Stimulated activated CD8-positive, alpha-beta memory T cell treated with anti-CD3 and anti-CD28 coated beads, Interleukin-12 subunit alpha, Interleukin-12 subunit beta, amount 100 ng/mL, for 4 hours (primary cell): ENCODE results near the gene U2SURP.
A peak's percentile ranks its signal among the peaks of the same experiment; 100 is the strongest.
"Not testable (repeated sequence)": the region's sequence is repeated elsewhere in the genome, so short reads cannot be mapped to it uniquely, and the experiment has no call there.

Source experiments
- DNase-seq: peaks from one replicate; pipeline ENCODE4 v3.0.0-alpha.2; 2020; ENCODE audit warnings: low read depth

U2SURP gene

DNA sequence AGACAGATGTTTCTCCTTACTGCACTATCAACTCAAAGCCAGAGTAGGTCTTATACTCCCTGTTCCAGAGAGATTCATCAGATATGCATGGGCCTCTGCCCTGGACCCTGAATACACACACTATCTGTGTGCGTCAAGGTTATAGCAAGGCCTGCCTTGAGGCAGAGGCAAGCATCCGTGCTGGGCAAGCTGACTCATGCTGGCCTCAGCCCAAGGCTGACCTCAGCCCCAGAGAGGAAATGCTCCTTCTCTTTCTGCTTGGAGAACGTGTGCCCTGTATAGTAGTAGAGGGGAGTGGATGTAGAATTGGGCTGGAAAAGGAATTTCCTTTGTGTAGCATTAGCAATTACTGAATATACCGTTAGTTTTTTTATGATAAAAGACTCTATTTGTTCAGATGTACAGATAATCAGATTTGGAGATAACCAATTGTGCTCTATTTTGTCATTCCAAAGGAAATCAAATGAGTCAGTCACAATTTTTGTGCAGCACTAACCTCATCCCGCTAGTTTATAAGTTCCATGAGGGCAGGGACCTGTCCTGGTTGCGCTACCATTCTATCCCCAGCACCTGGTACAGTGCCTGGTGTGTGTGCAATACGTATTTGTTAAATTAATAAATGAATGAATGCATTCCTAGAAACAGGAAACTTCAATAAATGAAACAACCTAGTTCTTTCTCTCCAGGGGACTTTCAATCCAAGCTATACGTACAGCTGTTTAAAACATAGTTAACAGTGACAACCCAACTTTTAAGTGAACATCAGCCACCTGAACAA lies 24.6 kb upstream of the U2SURP start:
- DNase-seq, result no peak

DNA sequence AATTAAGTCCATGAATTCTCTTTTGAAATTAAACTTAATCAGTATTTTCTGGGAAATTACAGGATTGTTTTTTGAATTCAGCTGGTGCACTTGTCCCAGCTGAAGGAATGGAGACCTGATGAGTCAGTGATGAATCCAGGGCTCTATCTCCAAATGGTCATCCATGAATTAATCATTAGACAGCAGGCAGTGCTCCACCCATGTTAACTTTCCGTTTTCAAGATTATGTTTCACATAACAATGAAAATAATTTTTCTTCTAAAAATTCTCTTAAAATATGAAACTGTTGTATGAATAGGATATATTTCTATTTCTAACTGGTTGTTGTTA lies 24.0 kb upstream of the U2SURP start:
- DNase-seq, result no peak

DNA sequence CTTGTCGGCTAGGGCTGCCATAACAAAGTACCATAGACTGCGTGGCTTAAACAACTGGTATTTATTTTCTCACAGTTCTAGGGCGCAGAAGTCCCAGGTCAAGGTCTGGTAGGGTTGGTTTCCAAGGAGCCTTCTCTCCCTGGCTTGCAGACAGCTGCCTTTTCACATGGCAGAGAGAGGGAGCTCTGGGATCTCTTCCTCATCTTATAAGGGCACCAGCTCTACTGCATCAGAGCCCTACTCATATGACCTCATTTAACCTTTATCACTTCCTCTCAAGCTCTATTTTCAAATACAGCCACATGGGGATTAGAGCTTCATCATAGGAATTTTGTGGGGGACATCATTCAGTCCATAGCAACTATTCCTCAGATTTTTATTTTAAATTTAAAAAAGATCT lies 20.3 kb upstream of the U2SURP start:
- DNase-seq, result no peak

DNA sequence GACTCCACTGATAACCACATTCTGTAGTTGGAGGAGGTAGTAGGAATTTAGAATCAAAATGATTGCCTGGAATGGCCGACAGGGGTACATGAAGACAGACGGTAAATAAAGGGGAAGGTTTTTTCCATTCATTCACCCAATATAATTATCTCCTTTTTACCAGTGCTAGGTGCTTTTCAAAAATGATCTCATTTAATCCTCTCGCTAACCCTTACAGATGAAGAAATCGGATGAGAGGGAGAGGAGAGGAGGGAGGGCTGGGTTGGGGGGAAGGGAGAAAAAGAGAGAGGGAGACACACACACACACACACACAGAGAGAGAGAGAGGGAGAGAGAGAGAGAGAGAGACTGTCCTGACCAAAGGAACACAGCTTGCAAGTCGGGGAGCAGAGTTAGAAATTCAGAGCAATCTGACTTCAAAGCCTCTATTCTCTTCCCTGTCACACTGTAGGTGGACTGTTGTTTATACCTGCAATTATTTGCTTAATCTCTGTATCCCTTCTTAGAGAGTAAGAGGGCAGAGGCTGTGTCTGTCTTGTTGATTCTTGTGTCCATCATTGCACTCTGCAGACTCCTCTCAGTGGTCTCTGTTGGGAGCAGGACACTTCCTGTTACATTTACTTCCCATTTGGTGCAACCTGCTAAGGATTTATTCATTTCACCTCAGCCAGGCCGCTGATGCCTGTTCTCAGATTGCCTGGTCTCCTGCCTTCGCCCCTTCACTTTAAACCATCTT lies 19.2 kb upstream of the U2SURP start:
- no peak for DNase-seq

DNA sequence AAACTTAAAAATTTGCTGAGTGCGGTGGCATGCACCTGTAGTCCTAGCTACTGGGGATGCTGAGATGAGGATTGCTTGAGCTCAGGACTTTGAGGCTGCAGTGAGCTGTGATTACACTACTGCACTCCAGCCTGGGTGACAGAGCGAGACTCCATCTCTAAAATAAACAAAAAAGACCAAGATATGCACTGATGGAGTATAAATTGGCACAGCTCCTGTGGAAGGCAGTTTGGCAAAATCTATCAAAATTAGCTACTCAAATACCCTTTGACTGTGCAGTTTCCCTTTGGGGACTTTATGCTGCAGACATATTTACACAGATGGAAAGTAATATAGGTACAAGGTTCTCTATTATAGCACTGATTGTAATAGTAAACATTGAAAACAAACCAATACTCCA lies 18.1 kb upstream of the U2SURP start:
- DNase-seq, result no peak

DNA sequence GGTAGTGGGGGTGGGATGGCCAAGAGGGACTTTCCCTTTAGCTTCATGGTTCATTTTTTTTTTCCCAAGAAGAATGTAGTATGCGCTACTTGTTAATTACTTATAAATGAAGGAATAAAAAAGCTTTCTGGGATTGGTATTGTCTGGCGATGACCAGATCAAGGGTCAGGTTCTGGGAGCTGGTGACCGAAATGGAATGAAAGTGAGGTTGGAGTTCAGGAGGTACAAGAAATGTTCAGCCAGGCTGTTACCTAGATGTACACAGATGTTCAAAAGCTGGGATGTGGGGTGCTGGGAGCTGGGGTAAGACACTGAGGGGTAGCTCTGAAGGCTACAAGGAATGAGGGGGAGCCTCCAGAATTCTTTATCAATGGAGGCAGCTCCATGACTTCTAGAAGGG lies 17.1 kb upstream of the U2SURP start:
- no peak for DNase-seq

DNA sequence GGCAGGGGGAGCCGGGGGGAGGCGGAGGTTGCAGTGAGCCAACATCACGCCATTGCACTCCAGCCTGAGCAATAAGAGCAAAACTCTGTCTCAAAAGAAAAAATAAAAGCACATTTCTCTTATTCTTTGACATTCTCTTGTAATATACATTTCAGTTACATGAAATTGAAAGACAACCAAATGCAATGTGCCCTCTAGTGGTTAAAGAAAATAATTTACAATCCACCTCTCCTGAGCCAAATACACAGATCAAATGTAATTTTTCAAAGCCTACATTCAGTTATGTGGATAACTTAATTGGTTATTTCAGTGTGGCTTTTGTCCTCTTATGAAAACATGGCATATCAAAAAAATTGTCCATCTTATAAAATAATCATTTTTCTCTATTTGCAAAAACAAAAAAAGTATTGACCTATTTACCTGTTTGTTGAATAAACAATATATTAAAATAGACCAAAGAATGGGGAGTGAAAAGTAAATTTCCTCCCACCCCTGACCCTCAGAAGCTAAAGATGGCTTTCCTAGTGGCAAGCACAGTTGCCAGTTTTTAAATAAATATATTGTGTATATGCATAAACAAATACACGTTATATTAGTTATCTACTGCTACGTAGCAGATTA lies 14.2 kb upstream of the U2SURP start:
- no peak for DNase-seq

DNA sequence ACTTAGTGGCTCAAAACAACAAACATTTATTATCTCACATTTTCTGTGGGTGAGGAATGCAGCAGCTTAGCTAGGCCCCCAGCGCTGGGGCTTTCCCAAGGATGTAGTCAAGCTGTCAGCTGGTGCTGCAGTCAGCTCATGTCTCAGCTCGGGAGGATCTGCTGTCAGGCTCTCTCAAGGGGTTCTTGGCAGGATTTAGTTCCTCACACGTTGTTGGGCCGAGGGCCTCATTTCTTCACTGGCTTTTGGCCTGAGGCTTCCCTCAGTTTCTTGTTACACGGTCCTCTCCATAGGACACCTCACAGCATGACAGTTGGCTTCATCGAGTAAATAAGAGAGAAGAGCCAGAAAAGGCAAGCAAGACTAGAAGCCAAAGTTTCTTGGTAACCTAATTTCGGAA lies 13.7 kb upstream of the U2SURP start:
- no peak for DNase-seq

DNA sequence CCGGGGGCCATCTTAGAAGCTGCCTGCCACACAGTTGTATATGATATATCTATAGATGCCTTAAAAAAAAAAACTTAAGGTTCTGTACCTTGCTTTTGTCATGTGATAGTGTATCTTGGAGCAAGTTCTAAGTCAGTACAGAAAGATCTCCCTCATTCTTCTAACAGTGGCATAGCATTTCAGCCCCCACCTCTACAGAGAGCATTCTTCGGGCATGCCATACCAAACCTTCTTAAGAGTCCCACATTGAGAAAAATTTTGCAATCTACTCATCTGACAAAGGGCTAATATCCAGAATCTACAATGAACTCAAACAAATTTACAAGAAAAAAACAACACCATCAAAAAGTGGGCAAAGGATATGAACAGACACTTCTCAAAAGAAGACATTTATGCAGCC lies 13.1 kb upstream of the U2SURP start:
- not testable (repeated sequence) for DNase-seq

DNA sequence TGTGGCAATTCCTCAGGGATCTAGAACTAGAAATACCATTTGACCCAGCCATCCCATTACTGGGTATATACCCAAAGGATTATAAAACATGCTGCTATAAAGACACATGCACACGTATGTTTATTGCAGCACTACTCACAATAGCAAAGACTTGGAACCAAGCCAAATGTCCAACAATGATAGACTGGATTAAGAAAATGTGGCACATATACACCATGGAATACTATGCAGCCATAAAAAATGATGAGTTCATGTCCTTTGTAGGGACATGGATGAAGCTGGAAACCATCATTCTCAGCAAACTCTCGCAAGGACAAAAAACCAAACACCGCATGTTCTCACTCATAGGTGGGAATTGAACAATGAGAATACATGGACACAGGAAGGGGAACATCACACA lies 12.5 kb upstream of the U2SURP start:
- DNase-seq, result not testable (repeated sequence)

DNA sequence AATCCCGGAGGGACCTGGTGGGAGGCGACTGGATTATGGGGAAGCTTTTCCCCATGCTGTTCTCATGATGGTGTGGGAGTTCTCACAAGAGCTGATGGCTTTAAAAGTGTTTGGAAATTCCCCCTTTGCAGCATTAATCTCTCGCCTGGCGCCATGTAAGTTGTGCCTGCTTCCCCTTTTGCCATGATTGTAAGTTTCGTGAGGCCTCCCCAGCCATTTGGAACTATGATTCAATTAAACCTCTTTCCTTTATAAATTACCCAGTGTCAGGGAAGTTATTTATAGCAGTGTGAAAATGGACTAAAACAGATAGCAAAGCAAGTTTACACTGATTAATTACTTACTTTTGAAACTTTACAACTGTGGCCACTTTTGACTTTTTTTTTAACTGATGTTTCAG lies 10.6 kb upstream of the U2SURP start:
- DNase-seq, result no peak

DNA sequence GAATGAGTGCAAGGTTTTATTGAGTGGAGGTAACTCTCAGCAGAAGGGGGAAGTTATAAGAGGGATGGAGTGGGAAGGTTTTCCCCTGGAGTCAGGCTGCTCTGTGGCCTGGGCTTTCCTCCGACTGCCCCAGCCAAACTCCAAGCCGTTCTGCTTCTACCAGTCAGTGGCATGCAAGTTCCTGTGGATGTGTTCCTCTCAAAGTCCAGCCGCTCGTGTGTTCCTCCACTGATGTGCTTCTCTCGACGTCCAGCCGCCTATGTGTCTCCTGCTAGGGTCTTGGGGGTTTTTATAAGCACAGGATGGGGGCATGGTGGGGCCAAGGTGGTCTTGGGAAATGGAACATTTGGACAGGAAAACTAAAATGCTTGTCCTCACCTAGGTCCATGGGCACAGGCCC lies 9.0 kb upstream of the U2SURP start:
- no peak for DNase-seq

DNA sequence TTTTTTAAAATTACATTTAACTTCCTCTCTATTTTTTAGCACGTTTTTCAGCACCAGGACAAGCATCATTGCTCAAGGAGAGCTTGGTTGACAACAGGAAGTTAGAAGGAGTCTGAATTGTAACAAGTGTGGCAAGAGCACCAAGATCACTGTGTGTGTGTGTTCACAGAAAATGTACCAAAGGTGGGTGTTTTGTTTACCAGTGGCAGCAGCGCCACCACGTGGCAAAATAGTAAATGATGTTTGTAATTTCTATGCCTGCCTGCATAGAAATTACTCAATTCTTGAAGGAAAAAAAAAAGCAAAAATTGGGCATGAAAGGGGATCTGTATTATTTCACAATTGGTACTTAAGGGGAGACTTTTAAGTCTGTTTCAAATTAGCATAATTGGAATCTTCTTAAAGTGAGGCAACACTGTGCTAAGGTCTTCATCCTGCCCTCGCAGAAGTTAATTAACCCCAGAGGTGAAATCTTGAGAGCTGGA lies 7.4 kb upstream of the U2SURP start:
- DNase-seq, result peak; percentile 15

DNA sequence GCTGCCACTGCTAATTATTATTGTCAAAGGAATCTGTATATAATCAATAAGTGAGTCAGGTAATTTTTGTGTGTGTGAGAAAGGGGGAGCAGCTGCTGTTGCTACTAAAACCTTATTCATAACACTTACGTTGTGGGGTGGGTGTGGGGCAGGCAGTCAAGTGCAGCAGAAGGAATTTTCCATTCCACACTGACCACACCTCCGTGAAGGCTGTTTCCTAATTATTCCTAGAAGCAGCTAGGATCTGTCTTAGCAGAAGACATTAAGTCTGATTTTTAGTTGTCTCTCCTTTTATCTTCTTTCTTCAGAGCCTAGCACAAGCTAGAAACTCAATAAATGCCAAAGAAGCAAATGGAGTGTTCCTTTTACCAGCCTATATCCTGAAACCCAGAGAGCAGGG lies 4.0 kb upstream of the U2SURP start:
- DNase-seq, result no peak

DNA sequence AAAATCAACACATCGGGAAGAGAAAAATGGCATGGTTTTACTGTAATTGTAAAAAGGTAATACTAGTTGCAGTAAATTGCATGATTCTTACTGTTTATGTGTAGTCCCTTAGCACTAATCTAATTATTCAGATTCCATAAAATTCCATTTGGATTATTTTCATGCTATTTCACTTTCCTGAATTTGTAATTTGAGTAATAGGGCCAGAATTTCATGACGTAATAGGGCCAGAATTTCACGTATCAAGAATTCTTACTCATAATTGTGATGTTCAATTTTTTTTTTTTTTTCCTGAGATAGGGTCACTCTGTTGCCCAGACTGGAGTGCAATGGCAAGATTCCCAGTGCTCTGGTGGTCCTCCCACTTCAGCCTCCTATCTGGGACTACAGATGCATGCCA lies 2.9 kb upstream of the U2SURP start:
- DNase-seq, result no peak

DNA sequence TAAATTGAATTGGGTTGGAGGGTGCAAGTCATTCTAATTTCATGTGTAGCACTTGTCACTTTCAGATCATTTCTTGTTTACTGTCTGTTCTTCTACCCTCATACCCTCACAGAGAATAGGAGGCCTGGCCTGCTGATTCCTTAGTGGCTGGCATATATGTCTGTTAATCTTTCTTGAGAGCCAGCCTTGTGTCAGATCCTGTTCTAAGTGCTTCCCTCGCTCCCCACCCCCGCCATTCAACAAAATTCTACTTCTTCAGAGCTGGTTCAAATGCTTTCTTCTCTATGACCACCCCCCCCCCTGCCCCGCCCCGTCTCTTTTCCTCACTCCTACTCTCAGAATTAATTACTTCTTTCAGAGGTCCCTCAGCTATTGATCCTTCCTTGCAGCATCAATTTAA lies 1.5 kb upstream of the U2SURP start:
- no peak for DNase-seq

DNA sequence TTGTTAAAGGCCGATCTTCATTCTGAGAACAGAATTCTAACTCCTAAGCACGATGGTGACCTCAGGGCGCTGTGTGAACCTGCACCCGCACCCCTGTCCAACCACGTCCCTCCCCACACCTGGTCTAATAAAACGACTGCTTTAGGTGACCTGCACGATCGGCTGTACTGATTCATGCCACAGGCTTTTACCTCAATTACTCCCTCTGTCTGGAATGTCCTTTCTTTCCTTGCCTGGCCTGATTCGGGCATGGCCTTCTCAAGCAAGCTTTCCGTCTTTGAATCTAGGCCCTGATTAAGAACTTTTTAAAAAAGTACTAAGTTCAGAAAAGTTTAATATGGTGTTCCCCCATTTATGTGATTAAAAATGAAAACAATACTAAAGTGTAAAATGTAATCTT lies 842 bp upstream of the U2SURP start:
- DNase-seq, result no peak

DNA sequence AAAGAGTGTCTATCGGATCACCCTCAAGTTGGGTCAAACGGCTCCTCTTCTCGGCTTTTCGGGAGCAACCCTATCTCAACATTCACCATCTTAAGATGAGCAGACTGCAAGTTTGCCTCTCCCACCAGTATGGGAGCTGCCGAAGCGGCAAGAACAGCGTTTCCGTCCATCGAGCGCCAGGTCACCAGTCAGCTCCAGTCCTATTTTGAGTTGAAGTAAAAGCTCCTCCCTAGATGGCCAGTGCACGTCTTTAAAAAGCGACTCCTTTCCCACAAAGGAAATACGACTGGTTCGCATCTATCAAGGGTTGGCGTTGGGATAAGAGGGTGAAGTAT lies 369 bp upstream of the U2SURP start:
- no peak for DNase-seq

DNA sequence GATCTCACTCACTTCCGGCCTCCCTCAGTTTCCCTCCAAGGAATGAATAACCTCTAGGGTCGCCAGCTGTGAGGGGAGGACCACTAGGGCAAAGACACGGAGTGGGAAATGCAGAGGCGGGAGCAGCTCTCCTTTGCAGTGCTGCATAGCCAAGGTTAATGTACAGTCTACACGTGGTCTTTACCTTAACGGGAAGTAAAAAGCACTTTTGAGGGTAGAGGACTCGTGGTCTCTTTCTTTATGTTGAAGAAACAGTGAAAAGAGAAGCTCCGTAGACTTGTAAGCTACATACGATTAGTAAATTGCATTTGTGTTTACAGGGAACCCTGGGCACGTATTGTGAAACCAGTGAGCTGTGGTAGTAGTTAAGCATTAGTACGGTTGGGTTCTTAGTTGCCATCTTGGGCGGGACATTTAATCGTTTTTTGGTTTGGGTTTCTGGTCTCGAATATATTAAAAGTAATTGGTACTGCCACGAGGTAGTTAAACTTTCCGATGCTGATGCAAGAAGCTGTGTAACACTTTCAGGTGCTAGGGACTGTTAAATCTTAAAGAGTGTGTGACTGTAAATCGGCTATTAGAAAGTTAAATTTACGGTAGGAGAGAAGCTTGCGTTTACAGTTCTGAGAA lies 828 bp downstream of the U2SURP start:
- no peak for DNase-seq

DNA sequence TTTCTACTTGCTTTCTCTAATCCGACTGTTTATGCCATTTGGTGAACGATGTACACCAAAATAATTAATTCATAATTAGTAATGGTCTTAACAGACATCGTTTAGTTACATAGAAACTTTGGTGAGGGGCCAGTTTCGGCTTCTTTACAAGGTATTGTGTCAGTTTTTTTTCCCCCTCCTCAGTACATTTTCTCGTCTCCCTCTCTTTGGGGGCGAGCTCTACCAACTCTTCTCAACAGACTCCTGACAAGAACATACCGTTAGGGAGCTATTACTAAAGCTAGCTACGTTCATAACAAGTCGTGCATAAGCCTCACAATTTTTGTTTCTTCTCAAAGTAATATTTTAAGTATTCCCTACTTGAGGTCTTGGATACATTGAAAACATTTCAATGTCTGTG lies 1.4 kb downstream of the U2SURP start:
- DNase-seq, result no peak

DNA sequence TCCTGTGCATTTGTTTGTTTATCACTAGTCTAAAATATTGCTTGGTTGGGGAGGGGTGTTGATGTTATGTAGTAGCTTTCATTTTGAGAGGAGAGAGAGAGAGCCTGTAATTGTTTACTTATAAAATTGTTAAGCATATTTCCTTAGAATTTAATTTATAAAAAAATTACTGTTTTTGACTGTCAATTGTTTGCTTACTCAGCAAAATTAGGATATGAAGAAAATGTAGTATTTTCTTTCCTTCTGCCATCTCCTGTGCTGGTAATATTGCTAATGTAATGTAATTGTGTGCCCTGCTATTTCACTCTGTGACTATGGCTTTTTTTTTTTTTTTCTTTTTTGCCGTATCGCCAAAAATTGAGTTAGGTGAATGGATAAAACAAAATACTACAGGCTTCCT lies 3.5 kb downstream of the U2SURP start:
- no peak for DNase-seq

DNA sequence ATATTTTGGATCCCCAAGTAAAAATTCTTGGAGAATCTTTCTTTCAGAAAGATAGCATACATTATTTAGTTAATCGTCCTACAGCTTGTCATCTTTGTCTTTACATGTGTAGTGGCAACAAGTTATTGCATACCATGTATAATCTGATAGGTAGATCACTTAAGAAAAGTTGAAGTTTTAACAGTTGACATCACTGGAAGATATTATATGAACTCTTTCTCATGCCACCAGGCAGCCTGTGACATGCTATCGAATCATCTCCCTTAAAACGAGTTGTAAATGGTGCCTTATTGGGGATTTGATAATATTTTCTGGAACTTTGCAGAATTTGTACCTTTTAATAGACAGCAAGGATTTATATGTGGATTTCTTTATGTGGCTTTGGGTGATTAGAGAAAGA lies 8.7 kb downstream of the U2SURP start:
- no peak for DNase-seq

DNA sequence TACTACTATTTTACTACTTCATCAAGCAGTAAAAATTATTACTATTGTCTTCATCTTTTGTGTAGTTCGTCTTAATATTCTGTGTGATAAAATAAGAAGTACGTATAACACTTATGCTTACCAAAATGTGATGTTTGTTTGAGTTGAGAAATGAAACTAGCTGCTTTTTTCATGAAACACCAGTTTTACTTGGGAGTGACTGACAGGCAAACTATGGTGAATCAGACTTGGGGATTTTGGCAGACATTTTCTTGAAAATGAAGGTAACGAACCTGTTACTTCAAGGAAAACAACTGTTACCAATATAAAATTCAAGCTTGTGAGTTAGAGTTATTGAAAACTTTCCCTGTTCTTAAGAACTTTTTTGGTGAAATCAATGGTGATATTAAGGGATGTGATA lies 10.3 kb downstream of the U2SURP start:
- DNase-seq, result no peak
